Hippocampal formation (tissue), 2 donors: Measurements from ENCODE around the gene PNPLA7.

ENCODE experiments used
- DNase-seq, 2 donors: peaks; one replicate each; lab custom pipeline; 2025; lab: John Stamatoyannopoulos, UW

Gene PNPLA7

GRCh38 chr9:137449931-137450538 is 100.2 kb downstream of the PNPLA7 start:
- DNase-seq: no peak

- DNase-seq: no peak
These were observed 100.9 kb downstream of the PNPLA7 start for GRCh38 chr9:137449081-137449844.

- DNase-seq: no peak
These were observed 101.6 kb downstream of the PNPLA7 start for GRCh38 chr9:137448602-137448962.

GRCh38 chr9:137447722-137448601 is 102.2 kb downstream of the PNPLA7 start:
- no peak for DNase-seq

- DNase-seq: peak in 1 of 2 donors; percentile 22
These were observed 103.2 kb downstream of the PNPLA7 start for GRCh38 chr9:137446851-137447471.

GRCh38 chr9:137445930-137446431 is 104.2 kb downstream of the PNPLA7 start:
- DNase-seq: no peak

- peak in 1 of 2 donors; percentile 44 for DNase-seq
These were observed 104.9 kb downstream of the PNPLA7 start for GRCh38 chr9:137445275-137445807.

GRCh38 chr9:137444106-137444790 is 106.0 kb downstream of the PNPLA7 start:
- DNase-seq: no peak

GRCh38 chr9:137441935-137442321 is 108.3 kb downstream of the PNPLA7 start:
- DNase-seq: no peak

- no peak for DNase-seq
These were observed 108.8 kb downstream of the PNPLA7 start, which contains the start of gene ENTPD8 for GRCh38 chr9:137441289-137441934. TSS of gene ENTPD8 (minus strand) at chr9:137441357. CDS start at chr9:137438285, 3,072 bp downstream.

GRCh38 chr9:137439158-137439714 is 111.0 kb downstream of the PNPLA7 start:
- no peak for DNase-seq

GRCh38 chr9:137438591-137439157 is 111.5 kb downstream of the PNPLA7 start:
- no peak for DNase-seq

- no peak for DNase-seq
These were observed 112.3 kb downstream of the PNPLA7 start for GRCh38 chr9:137437691-137438590.

GRCh38 chr9:137436761-137437600 is 113.2 kb downstream of the PNPLA7 start:
- no peak for DNase-seq

- no peak for DNase-seq
These were observed 114.0 kb downstream of the PNPLA7 start for GRCh38 chr9:137435980-137436760.

GRCh38 chr9:137435381-137435891 is 114.8 kb downstream of the PNPLA7 start:
- DNase-seq: no peak
